Measurements from ENCODE around the gene ELOVL5.
A peak's percentile ranks its signal among the peaks of the same experiment; 100 is the strongest.

Gene ELOVL5

GRCh38 chr6:53360093-53360912, 11.6 kb upstream of the ELOVL5 start:
- ATAC-seq (ENCODE audit: low read depth) = no peak
- Histone ChIP-seq H3K4me3 (ENCODE audit: severe bottlenecking) (peak overlapping the region; percentile 42), H3K4me1 (ENCODE audit: insufficient read depth, poor library complexity, severe bottlenecking) (peaks cover 14% of the 10 kb centered on the region), H3K36me3 (ENCODE audit: low read depth) (no peaks in the 10 kb centered on the region), H3K27ac (ENCODE audit: poor library complexity, severe bottlenecking) (peak overlapping the region; percentile 66), H3K9me3 (ENCODE audit: severe bottlenecking) (no peaks in the 10 kb centered on the region), H3K27me3 (ENCODE audit: insufficient read depth, poor library complexity, severe bottlenecking) (no peaks in the 10 kb centered on the region)
- DNase-seq (ENCODE audit: low spot score) = no peak
- TF ChIP-seq CTCF (IDR thresholded peaks at IDR 0.05; ENCODE audit: poor library complexity, severe bottlenecking) = no peak

DNA sequence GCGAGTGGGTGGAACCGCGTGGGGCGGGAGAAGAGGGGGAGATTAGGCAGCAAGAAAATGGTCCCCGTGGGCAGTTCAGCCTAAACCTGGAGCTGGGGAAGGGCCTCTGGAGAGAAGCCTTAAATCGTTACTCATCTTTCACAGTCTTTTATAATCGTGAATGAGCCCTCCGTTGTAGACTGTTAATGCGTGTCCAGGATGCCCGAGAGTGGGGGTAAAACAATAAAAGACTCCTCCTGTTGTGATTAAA, 11.0 kb upstream of the ELOVL5 start:
- no peaks in the 10 kb centered on the region for H3K27me3 ChIP-seq (ENCODE audit: insufficient read depth, poor library complexity, severe bottlenecking)
- peak overlapping the region; percentile 66 for H3K27ac ChIP-seq (ENCODE audit: poor library complexity, severe bottlenecking)
- H3K36me3 ChIP-seq (ENCODE audit: low read depth) = no peaks in the 10 kb centered on the region
- peaks cover 14% of the 10 kb centered on the region for H3K4me1 ChIP-seq (ENCODE audit: insufficient read depth, poor library complexity, severe bottlenecking)
- H3K4me3 ChIP-seq (ENCODE audit: severe bottlenecking) = peak overlapping the region; percentile 42
- ATAC-seq (ENCODE audit: low read depth) (peak; percentile 32), DNase-seq (ENCODE audit: low spot score) (no peak)
- no peaks in the 10 kb centered on the region for H3K9me3 ChIP-seq (ENCODE audit: severe bottlenecking)
- no peak for TF ChIP-seq CTCF (IDR thresholded peaks at IDR 0.05; ENCODE audit: poor library complexity, severe bottlenecking)

- H3K36me3 ChIP-seq (ENCODE audit: low read depth) = no peaks in the 10 kb centered on the region
- ATAC-seq (ENCODE audit: low read depth) = peak; percentile 96
- H3K27me3 ChIP-seq (ENCODE audit: insufficient read depth, poor library complexity, severe bottlenecking) = no peaks in the 10 kb centered on the region
- peak overlapping the region; percentile 66 for H3K27ac ChIP-seq (ENCODE audit: poor library complexity, severe bottlenecking)
- DNase-seq (ENCODE audit: low spot score) = peak; percentile 92
- H3K4me3 ChIP-seq (ENCODE audit: severe bottlenecking) = peak overlapping the region; percentile 42
- no peak for TF ChIP-seq CTCF (IDR thresholded peaks at IDR 0.05; ENCODE audit: poor library complexity, severe bottlenecking)
- peaks cover 14% of the 10 kb centered on the region for H3K4me1 ChIP-seq (ENCODE audit: insufficient read depth, poor library complexity, severe bottlenecking)
- H3K9me3 ChIP-seq (ENCODE audit: severe bottlenecking) = no peaks in the 10 kb centered on the region
Observed at GRCh38 chr6:53359095-53359842, 10.5 kb upstream of the ELOVL5 start.

GRCh38 chr6:53358440-53359094, 9.8 kb upstream of the ELOVL5 start:
- DNase-seq (ENCODE audit: low spot score) = no peak

More at GRCh38 chr6:53358440-53359094, 9.8 kb upstream of the ELOVL5 start:
- no peak for TF ChIP-seq CTCF (IDR thresholded peaks at IDR 0.05; ENCODE audit: poor library complexity, severe bottlenecking)
- no peaks in the 10 kb centered on the region for H3K36me3 ChIP-seq (ENCODE audit: low read depth)
- no peaks in the 10 kb centered on the region for H3K9me3 ChIP-seq (ENCODE audit: severe bottlenecking)
- ATAC-seq (ENCODE audit: low read depth) = no peak
- H3K4me1 ChIP-seq (ENCODE audit: insufficient read depth, poor library complexity, severe bottlenecking) = peaks cover 14% of the 10 kb centered on the region
- H3K27ac ChIP-seq (ENCODE audit: poor library complexity, severe bottlenecking) = peak overlapping the region; percentile 66
- H3K4me3 ChIP-seq (ENCODE audit: severe bottlenecking) = peak overlapping the region; percentile 42
- H3K27me3 ChIP-seq (ENCODE audit: insufficient read depth, poor library complexity, severe bottlenecking) = no peaks in the 10 kb centered on the region

Measured in RWPE2 (cell line).